NCI-H748 (cell line): ENCODE measurements around the gene LRIT1.

ENCODE experiments used
- DNase-seq: peaks from one replicate; lab custom pipeline; 2025; ENCODE audit not compliant: unreplicated experiment; lab: John Stamatoyannopoulos, UW

The LRIT1 gene

GRCh38 chr10:84256510-84257342 is 15.4 kb upstream of the LRIT1 start:
- DNase-seq, result no peak

- DNase-seq, result no peak
Observed at GRCh38 chr10:84254552-84255478, 13.5 kb upstream of the LRIT1 start.

- no peak for DNase-seq
Observed at GRCh38 chr10:84248794-84249193, 7.4 kb upstream of the LRIT1 start.

GRCh38 chr10:84247496-84247895 is 6.2 kb upstream of the LRIT1 start:
- no peak for DNase-seq

- DNase-seq, result peak; percentile 1
Observed at GRCh38 chr10:84244651-84245270, 3.4 kb upstream of the LRIT1 start, which contains the start of gene RGR. Gene RGR (plus strand): TSS chr10:84245053. CDS start chr10:84245091, 38 bp downstream.

GRCh38 chr10:84243759-84244158 is 2.4 kb upstream of the LRIT1 start:
- no peak for DNase-seq

- no peak for DNase-seq
Observed at GRCh38 chr10:84238909-84239308, 2.4 kb downstream of the LRIT1 start.

GRCh38 chr10:84237199-84238051 is 3.9 kb downstream of the LRIT1 start:
- DNase-seq, result no peak

GRCh38 chr10:84236807-84237198 is 4.5 kb downstream of the LRIT1 start:
- no peak for DNase-seq

GRCh38 chr10:84235096-84235495 is 6.2 kb downstream of the LRIT1 start:
- no peak for DNase-seq

GRCh38 chr10:84234479-84234878 is 6.9 kb downstream of the LRIT1 start:
- DNase-seq, result no peak

- no peak for DNase-seq
Observed at GRCh38 chr10:84233940-84234339, 7.4 kb downstream of the LRIT1 start.

GRCh38 chr10:84232376-84232775 is 9.0 kb downstream of the LRIT1 start:
- no peak for DNase-seq

GRCh38 chr10:84230359-84230758 is 11.0 kb downstream of the LRIT1 start:
- no peak for DNase-seq

GRCh38 chr10:84227810-84228209 is 13.5 kb downstream of the LRIT1 start:
- no peak for DNase-seq

- no peak for DNase-seq
Observed at GRCh38 chr10:84226616-84227015, 14.7 kb downstream of the LRIT1 start.

- no peak for DNase-seq
Observed at GRCh38 chr10:84225427-84226173, 15.7 kb downstream of the LRIT1 start, which contains the start of gene LRIT2. Gene LRIT2 (minus strand): TSS chr10:84225544. CDS start chr10:84225520, 24 bp downstream.

GRCh38 chr10:84224411-84225028 is 16.8 kb downstream of the LRIT1 start:
- DNase-seq, result no peak

- DNase-seq, result no peak
Observed at GRCh38 chr10:84221916-84222315, 19.4 kb downstream of the LRIT1 start.
